HepG2 (cell line): ENCODE measurements around the gene QSOX2. TPM values are rescaled to one million over a fixed set of nuclear protein-coding genes. Genes with fewer than 3 reads are reported as not detected.

ENCODE experiments used
- ATAC-seq: fragments of 200-7000 bp; cut with Tn5 transposase; 3 replicates; pipeline ENCODE4 v1.9.1; 2020; ENCODE audit warnings: mild to moderate bottlenecking, moderate library complexity
- BruUV-seq: library from RNA; stranded (reverse); fragments of 400-500 nt; replicated peaks from 2 replicates; lab custom pipeline; 2021; lab: Mats Ljungman, UMichigan
- CTCF ChIA-PET: fragments of 300-600 bp; formaldehyde crosslinking; extraction: SDS; loops from one replicate; lab custom pipeline; 2021; ENCODE audit warnings: low total read pairs, inconsistent platforms, low intra/inter-chr PET ratio; lab: Yijun Ruan, JAX
- POLR2A ChIA-PET: fragments of 350-600 bp; sonication (Branson Sonifier 250); formaldehyde crosslinking; loops from one replicate; lab custom pipeline; 2020; ENCODE audit warnings: antibody characterized with exemption, inconsistent platforms; lab: Yijun Ruan, JAX
- DNase-seq: peaks from one replicate; pipeline ENCODE4 v3.0.0-alpha.2; 2015; ENCODE audit warnings: low spot score
- FAIRE-seq: peaks from 3 replicates; lab custom pipeline; 2011; peaks lifted over from hg19 to GRCh38; lab: Jason Lieb, UNC
- H2AFZ ChIP-seq: one replicate; pipeline ENCODE4 v1.6.1; 2011; ENCODE audit warnings: low read length, inconsistent platforms
- H3K27ac ChIP-seq: fragments of 300-600 bp; 3 replicates; pipeline ENCODE4 v1.8.0; 2011; ENCODE audit warnings: mixed run types, mild to moderate bottlenecking, mixed read lengths, low read length, inconsistent platforms; ENCODE audit not compliant: insufficient read depth; ENCODE audit errors: extremely low read length
- H3K27me3 ChIP-seq, 2 experiments: fragments of 200-600 bp in 1 of 2; 2 replicates in 1 of 2; 3 replicates in 1 of 2; pipeline versions ENCODE4 v1.6.0 to v1.8.0; 2011; ENCODE audit warnings: low read length in 2 of 2, mild to moderate bottlenecking in 2 of 2, moderate library complexity in 2 of 2, inconsistent platforms in 1 of 2; ENCODE audit not compliant: insufficient read depth in 2 of 2, control insufficient read depth in 1 of 2
- H3K36me3 ChIP-seq, 2 experiments: fragments of 200-600 bp in 1 of 2; replicated peaks in 1 of 2; 2 replicates in 1 of 2; 3 replicates in 1 of 2; pipeline versions ENCODE4 v1.5.1 to v1.8.0; 2011; ENCODE audit warnings: low read length in 2 of 2, inconsistent platforms in 1 of 2; ENCODE audit not compliant: insufficient read depth in 2 of 2, control insufficient read depth in 1 of 2
- H3K4me1 ChIP-seq: 2 replicates; pipeline ENCODE4 v1.5.1; 2012; ENCODE audit warnings: low read length, inconsistent platforms; ENCODE audit not compliant: insufficient read depth
- H3K4me2 ChIP-seq: 2 replicates; pipeline ENCODE4 v1.6.0; 2011; ENCODE audit warnings: low read depth, low read length, inconsistent platforms
- H3K4me3 ChIP-seq, 3 experiments: fragments of 200-600 bp in 1 of 3; sonication (generic), shearing (Covaris generic) in 1 of 3; replicated peaks in 1 of 3; 2 replicates each; pipeline ENCODE4 v1.5.1; 2011 to 2016; ENCODE audit warnings: low read length in 3 of 3, inconsistent platforms in 2 of 3, low read depth in 2 of 3, mild to moderate bottlenecking in 2 of 3, control low read depth in 1 of 3, mixed read lengths in 1 of 3; ENCODE audit not compliant: insufficient read depth in 1 of 3
- H3K79me2 ChIP-seq: one replicate; pipeline ENCODE4 v1.6.1; 2011; ENCODE audit warnings: low read length, inconsistent platforms; ENCODE audit not compliant: insufficient read depth
- H3K9ac ChIP-seq: 2 replicates; pipeline ENCODE4 v1.6.0; 2011; ENCODE audit warnings: mild to moderate bottlenecking, low read depth, low read length, inconsistent platforms; ENCODE audit not compliant: insufficient read depth
- H3K9me3 ChIP-seq: 2 replicates; pipeline ENCODE4 v1.5.1; 2012; ENCODE audit warnings: mild to moderate bottlenecking, low read length
- H4K20me1 ChIP-seq: 2 replicates; pipeline ENCODE4 v1.6.0; 2011; ENCODE audit warnings: inconsistent platforms, mild to moderate bottlenecking, low read length, moderate library complexity; ENCODE audit not compliant: insufficient read depth
- GTF3A ChIP-seq: sonication (generic); formaldehyde crosslinking; conservative IDR thresholded peaks from 2 replicates; pipeline ENCODE4 v1.4.0; 2020; ENCODE audit warnings: mild to moderate bottlenecking, missing genetic modification reagents
- NCOA5 ChIP-seq: sonication (generic); formaldehyde crosslinking; IDR thresholded peaks from 2 replicates; pipeline ENCODE4 v1.4.0; 2020; ENCODE audit warnings: missing genetic modification reagents
- NONO ChIP-seq, 2 experiments: fragments of 450-650 bp in 1 of 2; sonication (generic) in 1 of 2; formaldehyde crosslinking in 1 of 2; IDR thresholded peaks in 1 of 2; conservative IDR thresholded peaks in 1 of 2; 2 replicates each; pipeline versions ENCODE4 v1.6.1 to v1.8.0; 2017 to 2022; ENCODE audit warnings: mild to moderate bottlenecking in 1 of 2, missing genetic modification reagents in 1 of 2, moderate library complexity in 1 of 2
- RAD21 ChIP-seq: fragments of 450-650 bp; formaldehyde crosslinking; IDR thresholded peaks from 2 replicates; pipeline ENCODE4 v1.5.0; 2020; ENCODE audit warnings: mild to moderate bottlenecking
- SALL1 ChIP-seq: sonication (generic); formaldehyde crosslinking; IDR thresholded peaks from 2 replicates; pipeline ENCODE4 v1.8.0; 2022; ENCODE audit warnings: mild to moderate bottlenecking, missing genetic modification reagents
- ZNF709 ChIP-seq: sonication (generic); formaldehyde crosslinking; IDR thresholded peaks from 2 replicates; pipeline ENCODE4 v1.5.0; 2020; ENCODE audit warnings: mild to moderate bottlenecking, missing genetic modification reagents
- WGBS: methylation state at CpG from one replicate; pipeline ENCODE4 v1.1.6; 2017; ENCODE audit warnings: low lambda C conversion rate; 5-methylcytosine and 5-hydroxymethylcytosine counted together
- in situ Hi-C: cut with HindIII; loops from 2 replicates; pipeline ENCODE4 v1.10.0; 2017; ENCODE audit warnings: low pct_unique_long_range_greater_than_20kb; ENCODE audit not compliant: extremely low pct_ligation_motif_present
- intact Hi-C: fragments of 100-400 bp; cut with micrococcal nuclease; formaldehyde crosslinking; loops from one replicate; pipeline ENCODE4 v1.10.0; 2022; ENCODE audit not compliant: unreplicated experiment
- polyA plus RNA-seq, 8 experiments: library from polyadenylated mRNA; depleted of rRNA in 3 of 8; stranded (reverse) in 7 of 8; unstranded in 1 of 8; fragments of >200 nt; fragmentation: Illumina TruSeq in 4 of 8; extraction: Trizol in 4 of 8; gene quantifications; 2 replicates each; pipeline versions ENCODE4 v1.2.1 to v1.2.3, GENCODE V29; 2011 to 2016; ENCODE audit warnings: low read depth in 4 of 8, missing spikeins in 1 of 8, mixed read lengths in 1 of 8; ENCODE audit not compliant: insufficient read depth in 1 of 8
- total RNA-seq, 5 experiments: library from RNA; depleted of rRNA; stranded (reverse); fragments of >200 nt; fragmentation: Illumina TruSeq; extraction: Trizol; gene quantifications; 2 replicates each; pipeline ENCODE4 v1.2.3, GENCODE V29; 2016; ENCODE audit warnings: low read depth in 1 of 5
- TF ChIP-seq, protein P1 (sequence below): IDR thresholded peaks from 2 replicates; pipeline ENCODE4 v1.6.1; 2016; ENCODE audit warnings: control low read depth
- TF ChIP-seq, protein P2 (sequence below): sonication (generic); formaldehyde crosslinking; IDR thresholded peaks from 2 replicates; pipeline ENCODE4 v1.8.1; 2023; ENCODE audit warnings: mild to moderate bottlenecking, missing genetic modification reagents, borderline replicate concordance
- TF ChIP-seq, protein P3 (sequence below): sonication (generic); formaldehyde crosslinking; IDR thresholded peaks from 2 replicates; pipeline ENCODE4 v1.4.0; 2020; ENCODE audit warnings: missing genetic modification reagents

Gene QSOX2
- total and polyA plus RNA-seq, 2 of the 13 experiments (the other 11 are each of a cell fraction or from before 2014, with no cell fraction given): 27.1 to 42.1 TPM

DNA sequence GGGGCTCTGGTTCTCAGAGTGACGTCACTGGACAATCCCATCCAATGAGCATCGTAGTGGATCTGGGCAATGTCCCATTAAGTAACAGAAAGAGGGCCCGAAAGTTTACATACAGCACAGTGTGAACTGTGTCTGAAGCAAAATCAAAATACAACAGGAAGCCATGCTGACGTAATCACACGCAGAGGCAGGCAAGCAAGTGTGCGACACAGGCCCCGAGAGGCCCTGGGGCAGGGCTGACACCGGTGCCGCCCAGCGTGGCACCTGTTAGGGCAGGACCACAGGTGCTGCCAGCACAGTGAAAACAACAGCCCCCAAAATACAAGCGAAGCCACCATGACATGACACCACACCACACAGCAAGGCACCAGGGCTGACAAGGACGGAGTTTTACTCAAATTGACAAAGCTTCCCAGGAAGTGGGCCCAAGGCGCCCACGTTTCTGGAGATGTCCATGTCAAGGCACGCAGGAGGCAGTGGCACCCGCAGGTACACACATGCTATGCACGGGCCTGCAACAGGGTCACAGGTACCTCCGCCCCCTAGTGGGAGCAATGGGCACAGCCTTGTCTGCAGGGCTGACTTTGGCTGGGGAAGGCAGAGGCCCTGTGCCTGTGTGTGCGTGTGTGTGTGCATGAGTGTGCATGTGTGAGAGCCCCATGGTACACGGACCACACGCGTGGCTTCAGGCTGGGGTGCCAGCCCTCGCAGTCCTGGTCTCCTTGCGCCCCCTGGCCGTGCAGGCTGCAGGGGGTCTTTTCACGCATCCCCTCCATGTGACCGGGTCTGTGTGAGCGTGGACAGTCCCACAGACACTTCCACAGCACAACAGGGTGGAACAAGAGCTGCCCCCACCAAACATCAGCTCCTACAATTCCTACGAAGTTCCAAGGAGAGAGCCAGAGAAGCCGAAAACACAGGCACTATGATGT lies 19.6 kb downstream of the QSOX2 start (continued):
- TF ChIP-seq, protein P1, sequence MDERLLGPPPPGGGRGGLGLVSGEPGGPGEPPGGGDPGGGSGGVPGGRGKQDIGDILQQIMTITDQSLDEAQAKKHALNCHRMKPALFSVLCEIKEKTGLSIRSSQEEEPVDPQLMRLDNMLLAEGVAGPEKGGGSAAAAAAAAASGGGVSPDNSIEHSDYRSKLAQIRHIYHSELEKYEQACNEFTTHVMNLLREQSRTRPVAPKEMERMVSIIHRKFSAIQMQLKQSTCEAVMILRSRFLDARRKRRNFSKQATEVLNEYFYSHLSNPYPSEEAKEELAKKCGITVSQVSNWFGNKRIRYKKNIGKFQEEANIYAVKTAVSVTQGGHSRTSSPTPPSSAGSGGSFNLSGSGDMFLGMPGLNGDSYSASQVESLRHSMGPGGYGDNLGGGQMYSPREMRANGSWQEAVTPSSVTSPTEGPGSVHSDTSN: no peak
- TF ChIP-seq NCOA5 (CRISPR knock-in tag) (no peak), RAD21 (CRISPR knock-in tag) (peak; percentile 81), NONO (IDR thresholded peaks at IDR 0.05) (no peak), NONO (CRISPR knock-in tag; conservative IDR thresholded peaks at IDR 0.05) (peak; percentile 57; the same call in 1 of the 2 replicates), SALL1 (peak; percentile 22; the same call in 1 of the 2 replicates)
- TF ChIP-seq, protein P2, sequence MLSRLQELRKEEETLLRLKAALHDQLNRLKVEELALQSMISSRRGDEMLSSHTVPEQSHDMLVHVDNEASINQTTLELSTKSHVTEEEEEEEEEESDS: no peak

DNA sequence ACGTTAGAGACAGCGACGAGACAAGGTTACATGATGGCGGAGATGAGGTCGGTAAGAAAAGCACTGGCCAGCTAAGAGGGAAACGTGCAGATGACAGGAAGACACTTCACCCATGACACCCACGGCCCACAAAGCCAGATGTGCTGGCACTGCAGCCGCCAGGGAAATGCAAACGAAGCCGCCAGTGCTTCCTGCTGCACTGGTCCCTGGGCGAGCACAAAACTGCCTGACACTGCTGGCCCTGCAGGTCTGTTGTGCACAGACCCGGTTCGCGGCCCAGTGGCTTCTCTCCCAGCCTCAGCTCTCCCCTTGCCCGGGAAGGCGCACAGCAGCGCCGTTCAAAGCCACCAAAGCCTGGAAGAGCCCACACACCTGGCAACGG lies 20.3 kb downstream of the QSOX2 start:
- no peak overlapping the region for H3K27ac ChIP-seq
- intact Hi-C loops (no loop called here), in situ Hi-C loops (no loop called here)
- no peaks in the 10 kb centered on the region for H3K4me1 ChIP-seq
- H3K4me3 ChIP-seq: no peak overlapping the region
- no peak for ATAC-seq
- FAIRE-seq: no peak
- no peak overlapping the region for H3K4me2 ChIP-seq
- POLR2A ChIA-PET: no interaction called here
- no TSS peak for BruUV-seq
- H3K27me3 ChIP-seq: no peaks in the 10 kb centered on the region
- CTCF ChIA-PET: interaction anchor here (1.2 to 1.9 kb wide), 2 partner anchors 55 to 92 kb away, joined by 4 to 7 read pairs; no protein-coding TSS in a partner anchor
- no peak overlapping the region for H2AFZ ChIP-seq
- peaks cover 50% of the 10 kb centered on the region for H4K20me1 ChIP-seq
- no peak for DNase-seq
- TF ChIP-seq, protein P3, sequence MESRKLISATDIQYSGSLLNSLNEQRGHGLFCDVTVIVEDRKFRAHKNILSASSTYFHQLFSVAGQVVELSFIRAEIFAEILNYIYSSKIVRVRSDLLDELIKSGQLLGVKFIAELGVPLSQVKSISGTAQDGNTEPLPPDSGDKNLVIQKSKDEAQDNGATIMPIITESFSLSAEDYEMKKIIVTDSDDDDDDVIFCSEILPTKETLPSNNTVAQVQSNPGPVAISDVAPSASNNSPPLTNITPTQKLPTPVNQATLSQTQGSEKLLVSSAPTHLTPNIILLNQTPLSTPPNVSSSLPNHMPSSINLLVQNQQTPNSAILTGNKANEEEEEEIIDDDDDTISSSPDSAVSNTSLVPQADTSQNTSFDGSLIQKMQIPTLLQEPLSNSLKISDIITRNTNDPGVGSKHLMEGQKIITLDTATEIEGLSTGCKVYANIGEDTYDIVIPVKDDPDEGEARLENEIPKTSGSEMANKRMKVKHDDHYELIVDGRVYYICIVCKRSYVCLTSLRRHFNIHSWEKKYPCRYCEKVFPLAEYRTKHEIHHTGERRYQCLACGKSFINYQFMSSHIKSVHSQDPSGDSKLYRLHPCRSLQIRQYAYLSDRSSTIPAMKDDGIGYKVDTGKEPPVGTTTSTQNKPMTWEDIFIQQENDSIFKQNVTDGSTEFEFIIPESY (CRISPR knock-in tag): peak; percentile 44; the same call in 1 of the 2 replicates
- no peak for TF ChIP-seq GTF3A
- TF ChIP-seq ZNF709: no peak
- H3K36me3 ChIP-seq: peaks cover 35 to 66% of the 10 kb centered on the region in 2 experiments
- H3K79me2 ChIP-seq: peaks cover 30% of the 10 kb centered on the region
- H3K9ac ChIP-seq: no peak overlapping the region
- 98% methylated on average over 10 of the region's 19 CpGs for WGBS
- no peaks in the 10 kb centered on the region for H3K9me3 ChIP-seq
